EL (cell line): Measurements from ENCODE around the gene PTPN13.
A peak's percentile ranks its signal among the peaks of the same experiment; 100 is the strongest.

Experiments used
- DNase-seq: peaks from one replicate; pipeline ENCODE4 v3.0.0-alpha.2; 2016

Gene PTPN13, protein sequence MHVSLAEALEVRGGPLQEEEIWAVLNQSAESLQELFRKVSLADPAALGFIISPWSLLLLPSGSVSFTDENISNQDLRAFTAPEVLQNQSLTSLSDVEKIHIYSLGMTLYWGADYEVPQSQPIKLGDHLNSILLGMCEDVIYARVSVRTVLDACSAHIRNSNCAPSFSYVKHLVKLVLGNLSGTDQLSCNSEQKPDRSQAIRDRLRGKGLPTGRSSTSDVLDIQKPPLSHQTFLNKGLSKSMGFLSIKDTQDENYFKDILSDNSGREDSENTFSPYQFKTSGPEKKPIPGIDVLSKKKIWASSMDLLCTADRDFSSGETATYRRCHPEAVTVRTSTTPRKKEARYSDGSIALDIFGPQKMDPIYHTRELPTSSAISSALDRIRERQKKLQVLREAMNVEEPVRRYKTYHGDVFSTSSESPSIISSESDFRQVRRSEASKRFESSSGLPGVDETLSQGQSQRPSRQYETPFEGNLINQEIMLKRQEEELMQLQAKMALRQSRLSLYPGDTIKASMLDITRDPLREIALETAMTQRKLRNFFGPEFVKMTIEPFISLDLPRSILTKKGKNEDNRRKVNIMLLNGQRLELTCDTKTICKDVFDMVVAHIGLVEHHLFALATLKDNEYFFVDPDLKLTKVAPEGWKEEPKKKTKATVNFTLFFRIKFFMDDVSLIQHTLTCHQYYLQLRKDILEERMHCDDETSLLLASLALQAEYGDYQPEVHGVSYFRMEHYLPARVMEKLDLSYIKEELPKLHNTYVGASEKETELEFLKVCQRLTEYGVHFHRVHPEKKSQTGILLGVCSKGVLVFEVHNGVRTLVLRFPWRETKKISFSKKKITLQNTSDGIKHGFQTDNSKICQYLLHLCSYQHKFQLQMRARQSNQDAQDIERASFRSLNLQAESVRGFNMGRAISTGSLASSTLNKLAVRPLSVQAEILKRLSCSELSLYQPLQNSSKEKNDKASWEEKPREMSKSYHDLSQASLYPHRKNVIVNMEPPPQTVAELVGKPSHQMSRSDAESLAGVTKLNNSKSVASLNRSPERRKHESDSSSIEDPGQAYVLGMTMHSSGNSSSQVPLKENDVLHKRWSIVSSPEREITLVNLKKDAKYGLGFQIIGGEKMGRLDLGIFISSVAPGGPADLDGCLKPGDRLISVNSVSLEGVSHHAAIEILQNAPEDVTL (N-terminal part only)

DNA sequence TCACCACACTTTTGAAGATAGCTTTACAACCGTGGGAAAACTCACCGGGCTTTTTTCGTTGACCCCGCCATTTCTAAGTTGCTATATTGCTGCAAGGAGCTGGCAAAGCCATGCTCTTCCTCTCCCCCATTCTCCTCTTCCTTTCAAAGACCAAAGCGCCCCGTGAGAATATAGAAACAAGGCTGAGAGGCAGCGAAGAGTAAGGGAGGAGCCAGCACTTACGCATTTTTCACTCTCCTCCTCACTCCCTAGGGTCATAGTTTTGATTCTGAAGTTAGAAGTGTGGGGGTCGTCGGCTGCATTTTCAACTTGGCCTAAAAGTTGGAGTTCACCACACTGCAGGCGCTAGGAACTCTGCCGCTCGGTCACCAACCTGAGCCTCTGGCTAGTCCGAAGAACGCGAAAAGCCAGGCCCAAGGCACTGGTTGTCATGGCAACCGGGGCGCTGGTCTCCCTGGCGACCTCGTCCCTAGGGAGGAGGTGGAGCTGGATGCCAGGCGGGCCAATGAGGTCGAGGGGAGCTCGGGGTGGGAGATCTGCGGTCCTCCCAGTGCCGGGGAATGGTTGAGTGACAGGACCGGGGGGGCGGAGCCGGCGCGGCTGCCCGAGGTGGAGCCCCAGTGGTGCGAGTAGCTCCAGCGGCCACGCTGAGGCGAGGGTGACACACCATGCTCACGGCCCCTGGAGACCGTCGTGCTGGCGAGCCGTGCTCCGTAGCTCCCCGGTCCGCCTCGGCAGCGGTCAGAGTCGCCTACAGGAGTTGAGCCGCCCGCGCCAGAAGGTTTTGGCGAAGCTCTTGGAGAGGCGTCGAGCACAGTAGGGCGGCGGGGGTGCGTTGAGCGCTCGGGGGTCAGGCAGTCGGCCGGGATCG is at the start of gene PTPN13:
Gene PTPN13, plus strand, starts transcription at position 628 of the 871 bp plus-strand sequence. CDS start 40,942 bp downstream, outside the sequence.
- peak; percentile 99 for DNase-seq

- DNase-seq: no peak
These were observed 47.0 kb upstream of the PTPN13 start for GRCh38 chr4:86547140-86547539.

DNA sequence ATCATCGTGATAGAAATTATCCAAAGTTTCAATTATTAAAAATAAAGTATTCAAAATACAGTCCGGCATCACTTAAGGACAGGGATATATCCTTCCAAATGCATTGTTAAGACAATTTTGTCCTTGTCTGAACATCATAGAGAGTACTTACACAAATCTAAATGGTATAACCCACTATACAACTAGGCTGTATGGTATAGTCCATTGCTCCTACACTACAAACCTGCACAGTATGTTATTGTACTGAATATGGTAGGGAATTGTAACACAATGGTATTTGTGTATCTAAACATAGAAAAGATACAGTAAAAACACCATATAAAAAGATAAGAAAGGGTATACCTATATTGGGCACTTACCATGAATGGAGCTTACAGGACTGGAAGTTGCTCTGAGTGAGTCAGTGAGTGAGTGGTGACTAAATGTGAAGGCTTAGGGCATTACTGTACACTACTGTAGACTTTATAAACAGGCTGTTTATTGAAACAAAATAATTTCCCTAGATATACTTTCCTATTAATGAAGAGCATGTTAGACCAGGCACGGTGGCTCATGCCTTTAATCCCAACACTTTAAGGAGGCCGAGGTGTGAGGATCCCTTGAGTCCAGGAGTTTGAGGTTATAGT is 44.8 kb upstream of the PTPN13 start:
- peak; percentile 34 for DNase-seq

DNA sequence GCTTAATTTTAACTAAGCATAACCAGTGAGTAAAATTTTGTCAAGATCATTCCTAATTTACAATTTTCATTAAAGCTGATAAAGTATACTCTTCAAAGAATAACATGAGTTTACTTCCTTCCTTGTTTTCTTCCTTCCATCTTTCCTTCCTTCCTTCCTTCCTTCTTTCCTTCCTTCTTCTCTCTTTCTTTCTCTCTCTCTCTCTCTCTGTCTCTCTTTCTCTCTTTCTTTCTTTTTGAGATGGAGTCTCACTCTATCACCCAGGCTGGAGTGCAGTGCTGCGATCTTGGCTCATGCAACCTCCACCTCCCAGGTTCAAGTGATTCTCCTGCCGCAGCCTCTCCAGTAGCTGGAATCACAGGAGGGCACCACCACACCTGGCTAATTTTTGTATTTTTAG is 42.7 kb upstream of the PTPN13 start:
- DNase-seq: no peak

- no peak for DNase-seq
These were observed 39.5 kb upstream of the PTPN13 start for GRCh38 chr4:86554646-86555045.

DNA sequence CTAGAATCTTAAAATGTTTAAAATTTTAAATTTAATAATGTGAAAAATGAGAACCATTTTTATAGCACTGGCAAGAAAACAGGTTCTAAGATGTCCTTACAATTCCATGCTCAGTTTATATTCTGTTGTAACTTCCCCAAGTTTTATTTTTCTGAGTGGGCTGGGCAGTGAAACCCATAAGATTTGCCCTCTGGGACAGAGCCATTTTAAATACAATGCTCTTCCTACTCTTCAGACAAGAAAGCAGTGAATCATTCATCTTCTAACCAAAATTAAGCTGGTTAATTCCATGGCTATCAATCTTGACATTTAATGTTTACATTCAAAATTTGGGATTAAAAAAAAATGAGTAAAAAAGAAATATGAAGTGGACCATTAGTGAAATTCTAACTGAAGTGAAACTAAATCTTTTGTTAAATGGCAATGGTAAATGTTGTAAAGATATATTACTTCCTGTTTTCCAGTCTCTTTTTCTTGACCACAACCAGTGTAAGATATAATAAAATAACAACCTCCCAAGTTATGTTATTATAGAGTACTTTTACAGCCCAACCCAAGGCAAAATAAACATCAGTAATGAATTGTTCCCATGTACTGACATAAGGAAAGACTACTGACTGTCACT is 37.2 kb upstream of the PTPN13 start:
- peak; percentile 17 for DNase-seq

- peak; percentile 7 for DNase-seq
These were observed 36.6 kb upstream of the PTPN13 start for GRCh38 chr4:86557526-86557925.

- no peak for DNase-seq
These were observed 35.9 kb upstream of the PTPN13 start for GRCh38 chr4:86558258-86558657.

DNA sequence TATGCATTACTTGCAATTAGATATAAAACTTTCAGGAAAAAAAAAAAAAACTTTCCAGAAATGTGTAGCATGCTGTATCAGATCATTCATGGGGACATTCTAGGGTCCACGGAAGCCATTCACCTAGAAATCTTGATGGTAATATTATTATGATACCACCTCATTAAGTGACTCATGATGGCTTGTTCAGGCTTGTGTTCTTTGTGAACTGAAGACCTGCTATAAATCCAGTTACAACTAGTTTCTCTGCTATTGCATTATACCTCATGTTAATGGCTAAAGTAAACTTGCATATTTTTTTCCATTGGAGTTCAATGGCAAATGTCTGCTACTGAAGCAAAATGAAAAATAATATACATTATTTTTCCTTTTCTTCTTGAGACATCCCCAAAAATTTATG is 35.3 kb upstream of the PTPN13 start:
- no peak for DNase-seq

DNA sequence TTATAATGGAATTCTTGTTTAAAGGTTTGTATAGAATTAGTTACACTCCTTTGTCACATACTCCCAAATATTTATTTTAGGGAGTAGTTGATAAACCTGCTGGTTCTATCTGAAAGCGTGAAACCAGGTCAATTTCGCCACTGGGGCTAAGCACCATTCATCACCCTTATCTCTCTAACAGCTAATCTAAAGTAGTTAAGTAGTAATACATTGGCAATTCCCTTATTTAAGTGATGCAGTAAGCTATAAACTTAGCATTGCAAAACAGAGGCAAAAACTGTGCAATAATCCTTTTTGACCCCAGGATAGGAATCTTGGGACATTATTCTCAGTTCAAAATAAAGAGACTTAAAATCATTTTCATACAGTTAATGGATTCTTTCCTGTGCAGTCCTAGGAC is 33.7 kb upstream of the PTPN13 start:
- DNase-seq: no peak

GRCh38 chr4:86561256-86561655 is 32.9 kb upstream of the PTPN13 start:
- no peak for DNase-seq

DNA sequence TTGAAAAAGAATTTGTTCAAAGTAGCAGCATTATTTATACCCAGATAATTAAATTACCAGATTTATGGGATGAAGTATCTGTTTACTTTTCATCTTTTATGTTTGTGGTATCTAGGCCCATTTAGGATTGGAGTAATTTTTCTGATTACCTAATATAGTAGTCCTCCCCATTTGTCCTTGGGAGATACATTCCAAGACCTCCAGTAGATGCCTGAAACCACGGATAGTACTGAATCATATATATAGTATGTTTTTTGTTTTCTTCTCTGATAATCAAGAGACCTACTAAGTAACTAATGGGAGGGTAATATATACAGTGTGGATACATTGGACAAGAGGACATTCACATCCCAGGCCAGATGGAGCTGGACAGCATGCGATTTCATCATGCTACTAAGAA is 30.7 kb upstream of the PTPN13 start:
- DNase-seq: peak; percentile 12

DNA sequence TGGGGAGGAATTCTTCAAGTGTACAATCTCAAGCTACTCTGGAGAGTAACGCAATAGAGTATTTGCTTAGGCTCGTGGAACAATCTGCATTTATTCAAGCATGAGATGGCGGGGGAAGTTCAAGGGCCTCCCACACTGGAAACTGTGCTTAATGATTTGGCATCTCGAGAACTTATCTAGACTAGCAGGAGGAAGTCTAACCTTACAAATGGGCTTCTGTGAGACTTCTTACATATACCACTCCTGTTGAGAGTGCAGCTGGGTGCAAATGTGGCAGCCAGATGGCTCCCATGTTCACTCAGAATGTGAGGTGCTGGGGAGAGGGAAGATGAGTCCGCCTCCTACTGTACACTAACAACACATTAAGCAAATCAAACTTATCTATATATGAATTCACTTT is 29.3 kb upstream of the PTPN13 start:
- DNase-seq: no peak

- DNase-seq: no peak
These were observed 28.5 kb upstream of the PTPN13 start for GRCh38 chr4:86565651-86566050.

DNA sequence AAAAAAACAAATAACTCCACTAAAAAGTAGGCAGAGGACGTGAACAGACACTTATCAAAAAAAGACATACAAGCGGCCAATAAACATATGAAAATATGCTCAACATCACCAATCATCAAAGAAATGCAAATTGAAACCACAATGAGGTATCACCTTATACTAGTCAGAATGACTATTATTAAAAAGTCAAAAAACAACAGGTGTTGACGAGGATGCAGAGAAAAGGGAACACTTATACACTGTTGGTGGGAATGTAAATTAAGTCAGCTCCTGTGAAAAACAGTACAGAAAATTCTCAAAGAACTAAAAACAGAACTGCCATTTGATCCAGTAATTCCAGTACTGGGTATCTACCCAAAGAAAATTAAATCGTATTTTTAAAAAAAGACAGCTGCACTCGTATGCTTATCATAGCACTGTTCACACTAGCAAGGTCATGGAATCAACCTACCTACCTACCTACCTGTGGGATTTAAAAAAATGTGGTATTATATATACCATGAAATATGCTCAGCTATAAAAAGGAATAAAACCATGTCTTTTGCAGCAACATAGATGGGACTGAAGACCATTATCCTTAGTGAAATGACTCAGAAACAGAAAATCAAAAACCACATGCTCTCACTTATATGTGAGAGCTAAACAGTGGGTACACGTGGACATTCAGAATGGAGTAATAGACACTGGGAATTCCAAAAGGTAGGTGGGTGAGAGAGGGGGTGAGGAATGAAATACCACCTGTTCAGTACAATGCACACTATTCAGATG is 24.8 kb upstream of the PTPN13 start:
- DNase-seq: no peak

DNA sequence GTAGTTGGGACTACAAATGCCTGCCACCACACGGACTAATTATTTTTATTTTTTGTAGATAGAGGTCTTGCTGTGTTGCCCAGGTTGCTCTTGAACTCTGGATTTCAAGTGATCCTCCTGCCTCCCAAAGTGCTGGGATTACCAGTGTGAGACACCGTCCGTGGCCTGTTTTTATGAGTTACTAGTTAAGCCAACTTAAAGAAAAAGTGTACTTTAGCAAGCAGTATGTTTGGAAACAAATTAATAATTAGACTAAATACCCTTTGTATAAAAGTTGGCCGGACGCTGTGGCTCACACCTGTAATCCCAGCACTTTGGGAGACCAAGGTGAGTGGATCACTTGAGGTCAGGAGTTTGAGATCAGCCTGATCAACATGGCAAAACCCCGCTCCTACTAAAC is 14.2 kb upstream of the PTPN13 start:
- no peak for DNase-seq

- no peak for DNase-seq
These were observed 11.7 kb upstream of the PTPN13 start for GRCh38 chr4:86582410-86582809.

GRCh38 chr4:86586160-86586572 is 7.9 kb upstream of the PTPN13 start:
- DNase-seq: peak; percentile 14

DNA sequence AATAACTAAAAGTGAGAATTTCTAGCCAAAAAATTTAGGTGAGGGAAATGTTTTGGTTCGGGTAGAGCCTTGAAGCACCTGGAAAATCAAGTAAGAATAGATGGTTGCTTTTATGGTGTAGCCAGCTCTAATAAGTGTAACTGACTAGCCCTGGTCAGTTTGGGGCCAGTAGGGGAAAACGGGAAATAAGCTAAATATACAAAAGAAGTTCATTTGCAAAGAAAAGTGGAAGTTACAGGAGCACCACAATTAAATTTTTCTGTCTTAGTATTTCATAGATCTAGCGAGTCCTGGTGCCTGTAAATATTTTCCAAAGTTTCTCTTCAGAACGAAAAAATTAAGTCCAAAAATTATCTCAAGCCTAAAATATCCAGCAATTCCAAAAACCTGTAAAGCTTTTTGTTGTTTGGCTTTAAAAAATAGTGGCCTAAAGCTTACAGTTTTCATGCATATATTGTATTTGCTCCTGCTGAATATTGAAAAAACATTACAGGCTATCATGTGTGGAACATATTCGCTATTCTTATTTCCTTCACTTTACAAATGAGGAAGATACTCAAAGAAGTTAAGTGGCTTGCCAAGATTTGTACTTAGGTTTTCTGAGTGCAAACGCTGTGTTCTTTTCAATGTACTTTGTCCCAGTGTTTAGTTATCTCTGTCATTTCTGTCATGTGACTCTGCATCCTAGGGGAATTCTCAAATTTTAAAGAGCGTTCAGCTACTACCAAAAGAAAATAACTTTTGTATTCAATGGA is 7.3 kb upstream of the PTPN13 start:
- no peak for DNase-seq
